SK-MEL-5 (cell line): Measurements from ENCODE around the gene ATP6V0A4. TPM values are rescaled to one million over a fixed set of nuclear protein-coding genes. Genes with fewer than 3 reads are reported as not detected.
A peak's percentile ranks its signal among the peaks of the same experiment; 100 is the strongest.

ENCODE experiments used
- DNase-seq: peaks from one replicate; pipeline ENCODE4 v3.0.0-alpha.2; 2016; ENCODE audit warnings: low read depth, low spot score
- in situ Hi-C: cut with HindIII; loops from 2 replicates; pipeline ENCODE4 v1.10.0; 2016; ENCODE audit warnings: low sequenced_read_pairs, high pct_unique_total_duplicates, low pct_unique_long_range_greater_than_20kb
- total RNA-seq: library from RNA; depleted of rRNA; stranded (reverse); fragments of >200 nt; shearing (Covaris generic); gene quantifications from 2 replicates; pipeline ENCODE4 v1.2.3, GENCODE V29; 2014

The ATP6V0A4 gene
- total RNA-seq, 1 experiment from 2014 or later, result 294 TPM

DNA sequence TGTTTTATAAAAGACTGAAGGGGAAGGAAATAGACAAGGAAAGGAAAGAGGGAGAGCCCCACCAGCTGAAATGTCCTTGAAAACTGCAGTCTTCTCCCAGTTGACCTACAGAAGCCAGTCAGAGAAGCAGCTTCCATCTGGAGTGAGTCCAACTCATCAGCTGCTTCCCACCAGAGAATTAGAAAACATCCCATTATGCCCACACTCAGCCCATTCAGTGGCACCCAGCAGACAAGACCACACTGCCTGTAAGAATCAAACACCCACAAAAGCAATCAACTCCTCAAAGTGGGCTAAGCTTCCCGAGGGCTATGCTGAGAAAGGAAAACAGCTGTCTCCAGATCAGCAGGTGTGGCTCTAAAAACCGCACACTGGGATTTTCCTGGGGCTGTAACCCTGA is 29.8 kb downstream of the ATP6V0A4 start:
- in situ Hi-C loops, result no loop called here
- peak; percentile 76 for DNase-seq

- DNase-seq, result peak; percentile 52
- in situ Hi-C loops, result no loop called here
Measured at GRCh38 chr7:138756591-138757242, 41.3 kb downstream of the ATP6V0A4 start.

DNA sequence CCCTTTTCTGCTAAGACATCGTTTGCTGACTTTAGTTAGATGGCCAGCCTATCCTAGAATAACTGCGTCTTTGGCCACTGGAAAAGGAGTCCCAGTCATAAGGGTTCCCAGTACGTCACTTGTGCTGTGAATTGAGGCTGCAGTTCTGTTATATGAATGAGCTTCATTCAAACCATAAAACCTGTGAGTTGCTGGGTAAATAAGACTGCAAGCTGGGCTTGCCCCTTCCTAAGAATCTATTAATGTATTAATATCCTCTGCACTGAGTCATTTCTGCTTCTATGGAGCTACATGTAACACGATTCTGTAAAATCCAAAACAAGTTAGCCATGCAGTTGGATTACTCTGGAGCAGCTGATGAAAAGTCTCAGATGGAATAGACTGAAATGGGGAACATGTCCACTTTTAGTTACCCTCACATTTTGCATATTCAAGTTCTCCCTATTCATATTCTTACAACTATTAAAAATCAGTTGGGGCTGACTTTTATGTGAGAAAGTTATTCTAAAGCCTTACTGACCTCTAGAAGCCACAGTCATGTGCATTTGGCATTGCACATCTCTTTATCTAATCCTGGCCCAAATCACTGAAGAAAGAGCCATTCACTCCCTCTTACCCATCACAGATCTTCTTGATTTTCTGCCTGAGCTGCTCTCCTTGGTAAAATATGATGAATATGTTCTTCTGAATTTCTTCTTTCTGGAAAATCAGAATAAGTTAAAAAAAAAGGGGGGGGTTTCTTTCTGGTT is 42.0 kb downstream of the ATP6V0A4 start:
- DNase-seq, result peak; percentile 99
- in situ Hi-C loops, result no loop called here

DNA sequence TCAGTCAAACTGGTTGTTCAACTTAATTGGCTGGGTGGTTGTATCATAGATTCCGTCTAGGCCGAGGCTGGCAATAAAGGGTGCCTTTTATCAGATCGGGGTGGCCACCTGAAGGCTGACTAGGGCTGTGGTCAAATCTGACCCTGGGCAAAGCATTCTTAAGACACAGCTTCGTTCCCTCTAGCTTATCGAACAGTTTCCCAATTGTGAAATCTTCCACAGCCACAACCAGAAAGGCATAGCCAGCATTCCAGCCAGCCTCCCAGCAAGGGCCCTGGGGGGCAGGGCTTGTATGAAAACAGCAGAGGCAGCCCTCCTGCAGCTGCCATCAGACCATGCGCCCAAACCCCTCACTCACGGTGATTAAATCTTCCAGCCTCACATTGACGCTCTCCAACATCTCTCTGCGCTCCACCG is 42.7 kb downstream of the ATP6V0A4 start:
- in situ Hi-C loops, result no loop called here
- peak; percentile 92 for DNase-seq

- in situ Hi-C loops, result no loop called here
- no peak for DNase-seq
Measured at GRCh38 chr7:138753610-138754009, 44.4 kb downstream of the ATP6V0A4 start.

DNA sequence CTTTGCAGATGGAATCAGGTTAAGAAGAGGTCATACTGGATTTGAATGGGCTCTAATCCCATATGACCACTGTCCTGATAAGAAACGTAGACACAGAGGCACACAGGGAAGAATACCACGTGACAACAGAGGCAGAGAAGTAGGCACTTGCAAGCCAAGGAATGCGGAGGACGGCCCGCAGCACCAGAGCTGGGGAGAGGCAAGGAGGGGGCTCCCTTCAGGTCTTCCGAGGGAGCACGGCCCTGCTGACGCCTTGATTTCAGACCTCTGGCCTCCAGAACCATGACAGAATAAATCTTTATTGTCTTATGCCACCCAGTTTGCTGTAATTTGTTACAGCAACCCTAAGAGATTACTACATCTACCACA is 44.9 kb downstream of the ATP6V0A4 start:
- in situ Hi-C loops, result no loop called here
- DNase-seq, result no peak

GRCh38 chr7:138752518-138753149 is 45.4 kb downstream of the ATP6V0A4 start:
- peak; percentile 70 for DNase-seq
- in situ Hi-C loops, result no loop called here

DNA sequence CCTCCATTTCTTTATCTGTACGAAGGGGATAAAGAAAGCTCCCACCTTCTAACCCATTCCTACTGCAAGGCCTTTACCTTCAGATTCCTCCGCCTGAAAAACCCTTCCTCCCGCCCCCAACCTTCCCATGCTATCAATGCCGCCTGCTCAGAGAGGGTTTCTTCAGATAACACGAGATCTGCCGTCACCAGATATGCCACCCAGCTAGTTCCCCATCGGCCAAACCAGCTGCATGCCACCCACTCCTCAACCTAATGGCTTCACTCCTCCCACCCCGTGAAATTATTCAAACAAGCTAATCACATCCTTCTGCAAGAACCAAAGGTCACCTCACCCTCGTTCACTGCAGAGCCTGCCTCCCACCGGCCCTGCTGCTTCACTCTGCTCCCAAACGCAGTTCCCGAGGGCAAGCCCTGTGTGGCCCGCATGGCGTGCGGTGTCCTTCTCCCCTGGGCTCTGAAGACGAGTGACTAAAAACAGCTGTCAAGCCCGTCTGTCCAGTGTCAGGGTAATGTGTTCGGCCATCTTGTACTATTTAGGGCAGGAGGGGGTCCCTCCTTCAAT is 47.0 kb downstream of the ATP6V0A4 start:
- DNase-seq, result no peak
- in situ Hi-C loops, result no loop called here

DNA sequence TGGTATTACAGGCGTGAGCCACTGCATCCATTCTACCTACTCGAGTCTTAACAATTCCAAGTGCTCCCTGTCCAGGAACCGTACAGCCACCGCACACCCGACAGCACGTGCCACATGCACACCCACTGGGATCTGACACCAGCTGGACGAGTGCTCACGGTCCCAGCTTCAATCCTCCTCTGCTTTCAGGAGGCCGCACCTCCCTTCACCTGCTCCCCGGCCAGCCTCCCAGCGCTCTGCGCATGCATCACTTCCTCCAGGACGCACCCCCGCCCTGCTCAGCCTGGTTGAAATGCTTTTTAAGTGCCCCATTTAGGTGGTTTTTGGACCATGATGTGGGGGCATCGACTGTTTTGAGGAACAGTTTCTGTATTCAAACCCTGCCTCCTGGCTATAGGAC is 47.5 kb downstream of the ATP6V0A4 start:
- in situ Hi-C loops, result no loop called here
- no peak for DNase-seq

DNA sequence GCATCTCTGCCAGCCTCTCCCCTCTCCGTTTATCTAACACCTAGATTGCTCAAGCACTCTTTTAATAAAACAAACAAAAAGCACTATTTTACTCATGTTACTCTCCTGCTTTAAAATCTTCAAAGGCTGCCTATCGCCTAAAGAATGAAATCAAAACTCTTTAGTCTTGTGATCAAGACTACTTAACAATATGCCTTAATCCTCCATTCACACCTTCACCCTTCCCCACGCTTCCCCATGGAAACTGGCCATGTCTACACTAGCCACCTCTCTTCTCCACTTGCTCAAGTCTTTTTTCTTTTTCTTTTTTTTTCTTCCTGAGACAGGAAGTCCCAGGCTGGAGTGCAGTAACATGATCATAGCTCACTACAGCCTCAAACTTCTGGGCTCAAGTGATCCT is 48.0 kb downstream of the ATP6V0A4 start:
- in situ Hi-C loops, result no loop called here
- no peak for DNase-seq

GRCh38 chr7:138748666-138749065 is 49.3 kb downstream of the ATP6V0A4 start:
- in situ Hi-C loops, result no loop called here
- DNase-seq, result no peak

DNA sequence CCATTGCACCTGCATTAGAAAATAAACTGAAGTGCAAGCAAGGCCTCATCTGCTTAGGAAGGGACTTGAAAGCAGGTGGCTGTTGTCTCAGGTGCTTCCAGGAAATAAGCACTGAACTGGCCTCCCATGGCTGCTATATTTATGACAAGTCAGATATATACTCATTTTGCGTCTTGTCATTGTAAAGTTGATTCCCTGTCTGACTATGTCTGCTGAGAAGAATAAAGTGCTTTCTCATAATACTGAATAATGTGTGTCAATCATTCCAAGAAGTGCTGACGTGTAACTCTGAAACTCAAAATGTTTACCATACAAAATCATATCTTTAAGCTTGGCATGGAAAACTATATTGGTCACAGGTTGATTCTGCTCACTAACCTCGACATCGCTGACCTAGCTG is 51.9 kb downstream of the ATP6V0A4 start:
- in situ Hi-C loops, result no loop called here
- no peak for DNase-seq

DNA sequence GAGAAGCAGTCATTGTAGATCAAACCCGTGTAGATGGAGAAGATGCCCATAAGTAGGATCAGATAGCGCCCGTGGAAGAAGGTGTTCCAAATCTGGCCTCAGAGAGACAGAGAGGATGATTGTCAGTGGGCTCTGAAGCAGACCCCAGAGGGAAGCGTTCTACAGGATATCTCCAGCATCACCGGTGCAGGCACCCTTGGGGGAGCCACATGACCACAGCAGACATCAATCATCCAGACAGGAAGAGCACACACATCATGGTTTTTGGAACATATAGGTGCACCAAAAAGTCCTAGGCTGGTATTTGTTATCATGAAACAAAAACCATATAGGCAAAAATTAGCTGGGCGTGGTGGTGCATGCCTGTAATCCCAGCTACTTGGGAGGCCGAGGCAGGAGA is 52.8 kb downstream of the ATP6V0A4 start:
- in situ Hi-C loops, result no loop called here
- no peak for DNase-seq

GRCh38 chr7:138741453-138741735 is 56.6 kb downstream of the ATP6V0A4 start:
- DNase-seq, result no peak
- in situ Hi-C loops, result no loop called here

GRCh38 chr7:138739859-138740258 is 58.1 kb downstream of the ATP6V0A4 start:
- DNase-seq, result no peak
- in situ Hi-C loops, result no loop called here

DNA sequence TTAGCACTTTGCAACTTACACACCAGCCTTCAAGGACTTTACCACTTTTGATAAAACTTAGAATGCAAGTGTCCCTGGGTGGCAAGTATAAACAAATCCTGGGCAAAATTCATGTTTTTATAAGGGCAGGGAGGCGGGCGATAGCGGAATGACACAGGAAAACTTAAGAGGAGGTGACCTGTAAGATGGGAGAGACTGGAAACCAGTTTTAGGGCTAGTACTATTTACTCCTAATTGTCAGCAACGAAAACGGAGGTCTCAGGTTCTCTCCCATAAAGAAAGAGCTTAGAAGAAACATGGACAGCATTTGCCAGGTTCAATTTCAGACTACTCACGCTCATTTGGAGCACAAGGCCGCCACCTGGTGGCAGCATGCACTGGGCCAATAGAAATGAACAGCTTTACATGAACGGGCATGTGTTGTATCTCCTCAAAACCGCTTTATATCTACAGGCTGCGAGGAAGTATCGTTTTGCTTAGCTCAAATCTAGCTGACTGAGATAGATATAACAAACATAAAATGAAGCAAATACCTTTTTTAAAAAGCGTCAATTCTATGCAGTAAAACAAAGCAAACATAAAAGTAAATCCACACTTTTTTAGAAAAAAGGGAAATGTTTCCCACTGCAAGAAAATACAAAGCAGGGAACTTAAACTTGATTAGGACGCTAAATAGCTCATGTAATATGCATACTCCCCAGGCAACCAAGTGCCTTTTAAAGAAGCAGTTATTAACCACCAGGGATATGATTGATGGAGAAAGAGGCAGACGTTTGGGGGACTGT is 59.3 kb downstream of the ATP6V0A4 start:
- in situ Hi-C loops, result no loop called here
- DNase-seq, result peak; percentile 95

DNA sequence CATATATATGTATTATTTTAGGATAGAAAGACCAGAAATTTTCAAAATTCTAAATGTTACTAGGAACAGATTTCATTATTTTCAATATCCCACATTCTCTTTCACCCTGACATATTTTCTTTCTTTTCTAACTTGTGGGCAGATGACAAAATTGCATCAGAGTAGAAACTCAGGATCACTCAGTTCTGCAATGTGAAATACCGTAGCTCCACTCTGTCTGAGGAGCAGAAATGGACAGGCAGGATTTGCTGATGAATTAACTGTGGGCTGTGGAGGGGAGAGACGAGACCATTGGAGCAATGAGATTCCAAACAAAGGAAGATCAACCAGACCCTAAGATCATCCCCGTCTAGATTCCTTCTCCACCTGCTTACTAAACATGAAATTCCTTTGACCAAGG is 59.9 kb downstream of the ATP6V0A4 start:
- in situ Hi-C loops, result no loop called here
- DNase-seq, result no peak

DNA sequence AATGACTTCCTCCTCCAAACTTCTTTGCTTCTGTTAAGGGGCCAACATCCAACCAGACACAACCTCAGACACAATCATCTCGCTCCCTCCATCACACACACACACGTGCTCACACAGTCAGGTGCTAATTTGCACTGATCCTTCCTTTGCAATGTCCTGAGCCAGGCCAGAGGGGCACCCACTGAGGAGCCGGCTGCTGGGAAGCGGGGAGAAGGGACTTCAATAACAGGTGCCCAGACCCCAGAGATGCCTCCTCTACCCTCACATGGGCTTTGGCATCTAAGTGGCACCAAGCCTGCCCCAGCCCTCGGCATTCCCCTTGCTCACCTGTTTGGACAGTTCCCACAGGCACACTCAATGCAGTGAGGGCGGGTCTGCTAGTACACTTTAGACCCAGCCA is 62.6 kb downstream of the ATP6V0A4 start:
- DNase-seq, result no peak
- in situ Hi-C loops, result no loop called here
